ENCODE data around the gene GPR55.

- TF ChIP-seq SUZ12 (IDR thresholded peaks at IDR 0.05; ENCODE audit: low read length): no peak
- TF ChIP-seq, protein P1, sequence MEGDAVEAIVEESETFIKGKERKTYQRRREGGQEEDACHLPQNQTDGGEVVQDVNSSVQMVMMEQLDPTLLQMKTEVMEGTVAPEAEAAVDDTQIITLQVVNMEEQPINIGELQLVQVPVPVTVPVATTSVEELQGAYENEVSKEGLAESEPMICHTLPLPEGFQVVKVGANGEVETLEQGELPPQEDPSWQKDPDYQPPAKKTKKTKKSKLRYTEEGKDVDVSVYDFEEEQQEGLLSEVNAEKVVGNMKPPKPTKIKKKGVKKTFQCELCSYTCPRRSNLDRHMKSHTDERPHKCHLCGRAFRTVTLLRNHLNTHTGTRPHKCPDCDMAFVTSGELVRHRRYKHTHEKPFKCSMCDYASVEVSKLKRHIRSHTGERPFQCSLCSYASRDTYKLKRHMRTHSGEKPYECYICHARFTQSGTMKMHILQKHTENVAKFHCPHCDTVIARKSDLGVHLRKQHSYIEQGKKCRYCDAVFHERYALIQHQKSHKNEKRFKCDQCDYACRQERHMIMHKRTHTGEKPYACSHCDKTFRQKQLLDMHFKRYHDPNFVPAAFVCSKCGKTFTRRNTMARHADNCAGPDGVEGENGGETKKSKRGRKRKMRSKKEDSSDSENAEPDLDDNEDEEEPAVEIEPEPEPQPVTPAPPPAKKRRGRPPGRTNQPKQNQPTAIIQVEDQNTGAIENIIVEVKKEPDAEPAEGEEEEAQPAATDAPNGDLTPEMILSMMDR (IDR thresholded peaks at IDR 0.05; ENCODE audit: control extremely low read depth in 1 of 3, insufficient read depth in 1 of 3, low read depth in 1 of 3, low read length in 3 of 3): no peak
- no peak for TF ChIP-seq FOSL1 (IDR thresholded peaks at IDR 0.05; ENCODE audit: insufficient read depth, low read depth, low read length)
- no peak for TF ChIP-seq BACH1 (IDR thresholded peaks at IDR 0.05; ENCODE audit: low read length)
- no peak for TF ChIP-seq POLR2A (IDR thresholded peaks at IDR 0.05; ENCODE audit: control extremely low read depth in 1 of 2, low read depth in 2 of 2, low read length in 2 of 2)
- no peak for TF ChIP-seq CHD2 (IDR thresholded peaks at IDR 0.05; ENCODE audit: low read length)
- TF ChIP-seq, protein P2, sequence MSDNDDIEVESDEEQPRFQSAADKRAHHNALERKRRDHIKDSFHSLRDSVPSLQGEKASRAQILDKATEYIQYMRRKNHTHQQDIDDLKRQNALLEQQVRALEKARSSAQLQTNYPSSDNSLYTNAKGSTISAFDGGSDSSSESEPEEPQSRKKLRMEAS (IDR thresholded peaks at IDR 0.05): no peak
- no peak for TF ChIP-seq EZH2 (IDR thresholded peaks at IDR 0.05; ENCODE audit: low read depth, low read length, severe bottlenecking)
- no peak for TF ChIP-seq GABPA (IDR thresholded peaks at IDR 0.05; ENCODE audit: borderline replicate concordance, insufficient read depth, low read length)
- no peak for TF ChIP-seq SIRT6 (IDR thresholded peaks at IDR 0.05; ENCODE audit: low read length)
- no peak for TF ChIP-seq JUND (IDR thresholded peaks at IDR 0.05; ENCODE audit: low read length)
- no peak for TF ChIP-seq HDAC2 (IDR thresholded peaks at IDR 0.05; ENCODE audit: borderline replicate concordance in 1 of 2, low read depth in 2 of 2, low read length in 2 of 2)
- TF ChIP-seq, protein P3, sequence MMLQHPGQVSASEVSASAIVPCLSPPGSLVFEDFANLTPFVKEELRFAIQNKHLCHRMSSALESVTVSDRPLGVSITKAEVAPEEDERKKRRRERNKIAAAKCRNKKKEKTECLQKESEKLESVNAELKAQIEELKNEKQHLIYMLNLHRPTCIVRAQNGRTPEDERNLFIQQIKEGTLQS (IDR thresholded peaks at IDR 0.05; ENCODE audit: insufficient read depth, low read depth, low read length): no peak
- TF ChIP-seq RNF2 (IDR thresholded peaks at IDR 0.05; ENCODE audit: borderline replicate concordance, low read depth, low read length, missing control alignments, poor library complexity, severe bottlenecking): no peak
Measured at GRCh38 chr2:230967113-230967512, 42.1 kb upstream of the GPR55 start.

Data from H1 (cell line).